Panc1 (cell line): Measurements from ENCODE around the gene RAB43. TPM values are rescaled to one million over a fixed set of nuclear protein-coding genes. Genes with fewer than 3 reads are reported as not detected.

Experiments used
- ATAC-seq: fragments of 200-7000 bp; cut with Tn5 transposase; 2 replicates; pipeline ENCODE4 v1.9.1; 2020; ENCODE audit warnings: mild to moderate bottlenecking, moderate library complexity
- BruUV-seq: library from RNA; stranded (reverse); fragments of 400-500 nt; replicated peaks from 2 replicates; lab custom pipeline; 2021; lab: Mats Ljungman, UMichigan
- CTCF ChIA-PET: fragments of 300-600 bp; sonication (Branson Sonifier 250); formaldehyde crosslinking; loops from one replicate; lab custom pipeline; 2022; ENCODE audit warnings: antibody characterized with exemption; lab: Charles Lee
- POLR2A ChIA-PET: fragments of 300-600 bp; sonication (Branson Sonifier 250); formaldehyde crosslinking; loops from one replicate; lab custom pipeline; 2022; ENCODE audit warnings: antibody characterized with exemption; lab: Charles Lee
- DNase-seq: peaks from one replicate; pipeline ENCODE4 v3.0.0-alpha.2; 2010; ENCODE audit warnings: low read depth, low spot score
- H3K27ac ChIP-seq: 2 replicates; pipeline ENCODE4 v1.5.1; 2011; ENCODE audit warnings: mild to moderate bottlenecking, low read length, inconsistent platforms
- H3K27me3 ChIP-seq: fragments of 200-500 bp; sonication (Bioruptor generic); 2 replicates; pipeline ENCODE4 v1.6.0; 2014; ENCODE audit warnings: low read length, inconsistent platforms; ENCODE audit not compliant: control insufficient read depth, insufficient read depth
- H3K36me3 ChIP-seq: fragments of 200-500 bp; sonication (Bioruptor generic); 2 replicates; pipeline ENCODE4 v1.5.1; 2014; ENCODE audit warnings: inconsistent platforms, mild to moderate bottlenecking, low read length, moderate library complexity; ENCODE audit not compliant: control insufficient read depth, insufficient read depth
- H3K4me1 ChIP-seq: 2 replicates; pipeline ENCODE4 v1.5.1; 2011; ENCODE audit warnings: inconsistent platforms, mild to moderate bottlenecking, low read length, moderate library complexity; ENCODE audit not compliant: control insufficient read depth, insufficient read depth
- H3K4me3 ChIP-seq, 2 experiments: 2 replicates each; pipeline ENCODE4 v1.5.1; 2011 to 2012; ENCODE audit warnings: low read depth in 2 of 2, low read length in 2 of 2, mild to moderate bottlenecking in 2 of 2, inconsistent platforms in 1 of 2, moderate library complexity in 1 of 2
- H3K9me3 ChIP-seq: fragments of 200-500 bp; sonication (Bioruptor generic); 2 replicates; pipeline ENCODE4 v1.5.1; 2014; ENCODE audit warnings: low read depth, mild to moderate bottlenecking, inconsistent platforms, low read length, moderate library complexity; ENCODE audit not compliant: control insufficient read depth, insufficient read depth
- CTCF ChIP-seq: fragments of 450-650 bp; IDR thresholded peaks from 2 replicates; pipeline ENCODE4 v1.5.1; 2017; ENCODE audit warnings: mild to moderate bottlenecking
- POLR2AphosphoS5 ChIP-seq: IDR thresholded peaks from 2 replicates; pipeline ENCODE4 v1.6.1; 2012; ENCODE audit warnings: mild to moderate bottlenecking, low read depth, low read length, moderate library complexity
- REST ChIP-seq, 2 experiments: IDR thresholded peaks; 2 replicates each; pipeline ENCODE4 v1.6.1; 2011 to 2012; ENCODE audit warnings: low read depth in 2 of 2, control low read depth in 1 of 2, low read length in 1 of 2, mild to moderate bottlenecking in 1 of 2, moderate library complexity in 1 of 2; ENCODE audit not compliant: insufficient read depth in 1 of 2
- SIN3A ChIP-seq: IDR thresholded peaks from 2 replicates; pipeline ENCODE4 v1.6.1; 2012; ENCODE audit warnings: low read depth, mild to moderate bottlenecking, low read length, moderate library complexity, borderline replicate concordance; ENCODE audit not compliant: insufficient read depth
- TCF7L2 ChIP-seq: IDR thresholded peaks from 2 replicates; pipeline ENCODE4 v1.6.1; 2011; ENCODE audit warnings: mild to moderate bottlenecking, low read depth, low read length, inconsistent platforms
- in situ Hi-C: cut with HindIII; loops from 2 replicates; pipeline ENCODE4 v1.10.0; 2016; ENCODE audit warnings: low sequenced_read_pairs, low pct_unique_long_range_greater_than_20kb
- intact Hi-C: fragments of 100-400 bp; cut with micrococcal nuclease; formaldehyde crosslinking; loops from one replicate; pipeline ENCODE4 v1.10.0; 2022; ENCODE audit not compliant: unreplicated experiment
- total RNA-seq: library from RNA; stranded (reverse); gene quantifications from one replicate; pipeline ENCODE4 v1.2.1, GENCODE V29; 2021; ENCODE audit not compliant: unreplicated experiment

The RAB43 gene
- total RNA-seq, 1 experiment from 2014 or later = 27.7 TPM

GRCh38 chr3:129038121-129038855, 83.3 kb downstream of the RAB43 start:
- CTCF ChIA-PET = interaction anchor here (1.3 kb wide), 1 partner anchor 14 kb away, joined by 5 read pairs; no protein-coding TSS in a partner anchor

More at GRCh38 chr3:129038121-129038855, 83.3 kb downstream of the RAB43 start:
- Histone ChIP-seq H3K27me3 (no peaks in the 10 kb centered on the region), H3K36me3 (no peaks in the 10 kb centered on the region), H3K4me3 (no peak overlapping the region), H3K27ac (no peak overlapping the region), H3K9me3 (no peaks in the 10 kb centered on the region), H3K4me1 (0 out of 2 replicates have a peak, but pooled peaks cover 7% of the 10 kb centered on the region)
- no peak for DNase-seq
- in situ Hi-C loops (no loop called here), intact Hi-C loops (no loop called here)
- BruUV-seq = no TSS peak
- TF ChIP-seq POLR2AphosphoS5 = no peak
- TF ChIP-seq REST (IDR thresholded peaks at IDR 0.05; ENCODE audit: insufficient read depth in 1 of 2, low read depth in 2 of 2, low read length in 1 of 2) = no peak
- no peak for TF ChIP-seq TCF7L2
- no peak for TF ChIP-seq SIN3A
- no peak for TF ChIP-seq CTCF
- ATAC-seq = no peak
- POLR2A ChIA-PET = interaction anchor here (0.7 kb wide), 1 partner anchor 25 kb away, joined by 5 read pairs; no protein-coding TSS in a partner anchor

Other genes with a start within 250 kb of the RAB43 start
- 70.9 TPM for gene ACAD9, start 242.2 kb downstream of the RAB43 start, total RNA-seq
- gene CFAP92, start 127.7 kb downstream of the RAB43 start, total RNA-seq = 0.18 TPM
- 0.15 TPM for gene EFCC1, start 120.5 kb downstream of the RAB43 start, total RNA-seq
- gene GP9, start 61.0 kb downstream of the RAB43 start, total RNA-seq = not detected
- 45.7 TPM for gene ISY1, start 39.3 kb upstream of the RAB43 start, total RNA-seq
- gene CNBP, start 62.1 kb upstream of the RAB43 start, total RNA-seq = 355 TPM
- gene COPG1, start 127.8 kb upstream of the RAB43 start, total RNA-seq = 225 TPM
- 94.6 TPM for gene HMCES, start 157.1 kb upstream of the RAB43 start, total RNA-seq